ENCODE results near the gene IVD.

GRCh38 chr15:40357246-40357645 is 48.3 kb upstream of the IVD start:
- TF ChIP-seq MAX (IDR thresholded peaks at IDR 0.05; ENCODE audit: low read depth, low read length), result no peak
- TF ChIP-seq POLR2A (IDR thresholded peaks at IDR 0.05; ENCODE audit: extremely low read depth, insufficient read length), result no peak

All from NB4 (cell line).